ENCODE measurements around the gene CASZ1. TPM values are rescaled to one million over a fixed set of nuclear protein-coding genes. Genes with fewer than 3 reads are reported as not detected.

CASZ1 gene
- total and polyA plus RNA-seq, 9 of the 15 experiments (the other 6 are each of a cell fraction or from before 2014, with no cell fraction given), result 0.01 to 4.0 (median 0.76) TPM; not detected in 1

GRCh38 chr1:10629091-10629815 is 167.2 kb downstream of the CASZ1 start:
- POLR2A ChIA-PET, result interaction anchor here (0.6 to 0.7 kb wide), 2 partner anchors 11 to 93 kb away, joined by 3 to 4 read pairs; no protein-coding TSS in a partner anchor
- in situ Hi-C loops (cut with MboI), result no loop called here
- Histone ChIP-seq H3K9me1 (ENCODE audit: control insufficient read depth, insufficient read depth, low read length) (no peaks in the 10 kb centered on the region), H3K4me3 (no peak overlapping the region), H3K27ac (ENCODE audit: extremely low read depth, low read depth, low read length) (no peak overlapping the region), H3K9ac (ENCODE audit: insufficient read depth in 1 of 2, low read depth in 2 of 2, low read length in 2 of 2) (no peak overlapping the region; a peak in 1 of 4 replicates), H3K27me3 (ENCODE audit: control insufficient read depth in 2 of 2, insufficient read depth in 2 of 2, low read length in 2 of 2) (no peaks in the 10 kb centered on the region), H3K4me2 (ENCODE audit: insufficient read depth, low read length) (no peak overlapping the region), H3K9me3 (replicated peaks; ENCODE audit: control insufficient read depth, insufficient read depth, low read depth, low read length) (no peaks in the 10 kb centered on the region), H4K20me1 (replicated peaks; ENCODE audit: control insufficient read depth, insufficient read depth, low read length) (peaks cover 3% of the 10 kb centered on the region; the same call in 1 of the 2 replicates), H2AFZ (ENCODE audit: low read depth, low read length) (no peak overlapping the region), H3K79me2 (ENCODE audit: control insufficient read depth, insufficient read depth, low read length) (no peaks in the 10 kb centered on the region), H3K4me1 (replicated peaks in 1 of 2; ENCODE audit: control insufficient read depth in 2 of 2, insufficient read depth in 2 of 2, low read length in 2 of 2) (peaks cover 0 to 30% of the 10 kb centered on the region in 2 experiments; a peak in 1 of 5 replicates), H3K36me3 (ENCODE audit: control insufficient read depth, insufficient read depth, low read length) (peaks cover 41% of the 10 kb centered on the region; the same call in 1 of the 3 replicates)
- ATAC-seq (no peak), DNase-seq (ENCODE audit: extremely low read depth in 1 of 4, low spot score in 3 of 4) (no peak), FAIRE-seq (no peak)
- BruUV-seq (replicated peaks), result no TSS peak
- TF ChIP-seq GTF2A2 (tag; IDR thresholded peaks at IDR 0.05) (no peak), ZBTB33 (CRISPR knock-in tag; IDR thresholded peaks at IDR 0.05) (peak; percentile 15; the same call in 1 of the 2 replicates)
- WGBS (ENCODE audit: insufficient coverage, low coverage, missing lambda C conversion rate), result 88% methylated on average over 20 of the region's 25 CpGs
- intact Hi-C loops (cut with micrococcal nuclease), result no loop called here
- CTCF ChIA-PET (ENCODE audit: low intra/inter-chr PET ratio), result no interaction called here
